IgD-negative memory B cell (primary cell): ENCODE measurements around the gene SLC34A3. TPM values are rescaled to one million over a fixed set of nuclear protein-coding genes. Genes with fewer than 3 reads are reported as not detected.
"Not testable (repeated sequence)": the region's sequence is repeated elsewhere in the genome, so short reads cannot be mapped to it uniquely, and the experiment has no call there.

Source experiments
- H3K27ac Mint-ChIP-seq, 3 donors: one replicate each; pipeline ENCODE4 v1.8.0; 2020 to 2022; ENCODE audit warnings: mild to moderate bottlenecking in 3 of 3, mixed read lengths in 3 of 3, moderate library complexity in 1 of 3
- H3K27me3 Mint-ChIP-seq: one replicate; pipeline ENCODE4 v1.8.0; 2021; ENCODE audit warnings: mixed read lengths
- H3K36me3 Mint-ChIP-seq: one replicate; pipeline ENCODE4 v1.8.0; 2020; ENCODE audit warnings: mild to moderate bottlenecking, mixed read lengths
- H3K4me1 Mint-ChIP-seq, 3 donors: one replicate each; pipeline ENCODE4 v1.8.0; 2020 to 2022; ENCODE audit warnings: mixed read lengths in 3 of 3, mild to moderate bottlenecking in 1 of 3
- H3K4me3 Mint-ChIP-seq, 4 donors: one replicate each; pipeline ENCODE4 v1.8.0; 2020 to 2022; ENCODE audit warnings: mild to moderate bottlenecking in 4 of 4, mixed read lengths in 4 of 4, moderate library complexity in 3 of 4
- H3K9me3 Mint-ChIP-seq, 3 donors: one replicate each; pipeline ENCODE4 v1.8.0; 2020 to 2021; ENCODE audit warnings: mixed read lengths in 3 of 3, mild to moderate bottlenecking in 1 of 3
- polyA plus RNA-seq: library from polyadenylated mRNA; unstranded; fragments of 300-500 nt; fragmentation: Illumina TruSeq; gene quantifications from one replicate; pipeline ENCODE4 v1.2.3, GENCODE V29; 2021

Gene SLC34A3
- polyA plus RNA-seq, 1 donor from 2014 or later: not detected

- peaks cover 11 to 15% (median 15%) of the 10 kb centered on the region in 3 donors for H3K4me1 Mint-ChIP-seq
- no peaks in the 10 kb centered on the region for H3K36me3 Mint-ChIP-seq
- peak overlapping the region in 3 of 4 donors; percentile 37 to 60 (median 43) for H3K4me3 Mint-ChIP-seq
- H3K27me3 Mint-ChIP-seq: no peaks in the 10 kb centered on the region
- peak overlapping the region in 1 of 3 donors; percentile 73 for H3K27ac Mint-ChIP-seq
- H3K9me3 Mint-ChIP-seq: no peaks in the 10 kb centered on the region
Observed at GRCh38 chr9:137236238-137236935, 5.7 kb downstream of the SLC34A3 start.

GRCh38 chr9:137236936-137237421 lies 6.3 kb downstream of the SLC34A3 start:
- peaks cover 11 to 15% (median 15%) of the 10 kb centered on the region in 3 donors for H3K4me1 Mint-ChIP-seq
- H3K27ac Mint-ChIP-seq: peak overlapping the region in 1 of 3 donors; percentile 73
- H3K27me3 Mint-ChIP-seq: no peaks in the 10 kb centered on the region
- peak overlapping the region in 1 of 4 donors; percentile 37 for H3K4me3 Mint-ChIP-seq
- no peaks in the 10 kb centered on the region for H3K36me3 Mint-ChIP-seq
- no peaks in the 10 kb centered on the region for H3K9me3 Mint-ChIP-seq

- no peaks in the 10 kb centered on the region for H3K27me3 Mint-ChIP-seq
- H3K27ac Mint-ChIP-seq: no peak overlapping the region
- peaks cover 11 to 22% (median 21%) of the 10 kb centered on the region in 3 donors for H3K4me1 Mint-ChIP-seq
- H3K9me3 Mint-ChIP-seq: no peaks in the 10 kb centered on the region
- peak overlapping the region in 1 of 4 donors; percentile 54 for H3K4me3 Mint-ChIP-seq
- no peaks in the 10 kb centered on the region for H3K36me3 Mint-ChIP-seq
Observed at GRCh38 chr9:137237759-137238726, 7.3 kb downstream of the SLC34A3 start.

- H3K9me3 Mint-ChIP-seq, H3K27me3 Mint-ChIP-seq, H3K36me3 Mint-ChIP-seq: not testable (repeated sequence)
- Mint-ChIP-seq H3K4me1 (peaks cover 17 to 23% (median 19%) of the 10 kb centered on the region in 3 donors), H3K27ac (peak overlapping the region in 2 of 3 donors; percentile 63 to 73), H3K4me3 (peak overlapping the region; percentile 74 to 86 (median 79))
Observed at GRCh38 chr9:137239541-137240200, 9.0 kb downstream of the SLC34A3 start.

GRCh38 chr9:137240318-137240840 lies 9.7 kb downstream of the SLC34A3 start:
- Mint-ChIP-seq H3K27me3 (no peaks in the 10 kb centered on the region), H3K9me3 (no peaks in the 10 kb centered on the region), H3K27ac (peak overlapping the region in 2 of 3 donors; percentile 63 to 91), H3K4me3 (peak overlapping the region; percentile 83 to 86 (median 85)), H3K4me1 (peaks cover 11 to 16% (median 12%) of the 10 kb centered on the region in 3 donors), H3K36me3 (no peaks in the 10 kb centered on the region)

- Mint-ChIP-seq H3K27ac (peak within 1 kb of the TSS; percentile 91 to 97 (median 95)), H3K27me3 (no peaks in the 10 kb centered on the region), H3K4me1 (peaks cover 11 to 15% (median 11%) of the 10 kb centered on the region in 3 donors), H3K36me3 (no peaks in the 10 kb centered on the region), H3K9me3 (no peaks in the 10 kb centered on the region), H3K4me3 (peak within 1 kb of the TSS; percentile 84 to 97 (median 90))
Observed at GRCh38 chr9:137240841-137241489, 10.3 kb downstream of the SLC34A3 start, which contains the start of gene TUBB4B. TUBB4B (plus strand) TSS chr9:137241287; CDS start chr9:137241361, 74 bp downstream.

GRCh38 chr9:137241490-137242268 lies 11.0 kb downstream of the SLC34A3 start:
- H3K27ac Mint-ChIP-seq: peak overlapping the region; percentile 80 to 95 (median 91)
- no peaks in the 10 kb centered on the region for H3K27me3 Mint-ChIP-seq
- peaks cover 11 to 15% (median 11%) of the 10 kb centered on the region in 3 donors for H3K4me1 Mint-ChIP-seq
- H3K9me3 Mint-ChIP-seq: no peaks in the 10 kb centered on the region
- H3K4me3 Mint-ChIP-seq: peak overlapping the region; percentile 84 to 97 (median 90)
- H3K36me3 Mint-ChIP-seq: no peaks in the 10 kb centered on the region

- H3K9me3 Mint-ChIP-seq: no peaks in the 10 kb centered on the region
- H3K27me3 Mint-ChIP-seq: no peaks in the 10 kb centered on the region
- peaks cover 9 to 15% (median 11%) of the 10 kb centered on the region in 3 donors for H3K4me1 Mint-ChIP-seq
- H3K4me3 Mint-ChIP-seq: peak overlapping the region; percentile 82 to 91 (median 86)
- H3K27ac Mint-ChIP-seq: peak overlapping the region; percentile 80 to 87 (median 82)
- H3K36me3 Mint-ChIP-seq: no peaks in the 10 kb centered on the region
Observed at GRCh38 chr9:137242269-137243203, 11.8 kb downstream of the SLC34A3 start.

- not testable (repeated sequence) for H3K27me3 Mint-ChIP-seq, H3K36me3 Mint-ChIP-seq, H3K9me3 Mint-ChIP-seq
- Mint-ChIP-seq H3K27ac (peak overlapping the region in 1 of 3 donors; percentile 82), H3K4me3 (peak overlapping the region in 2 of 4 donors; percentile 60 to 82), H3K4me1 (peaks cover 9 to 14% (median 11%) of the 10 kb centered on the region in 3 donors)
Observed at GRCh38 chr9:137243266-137243625, 12.5 kb downstream of the SLC34A3 start.

- Mint-ChIP-seq H3K27ac (peak overlapping the region in 1 of 3 donors; percentile 82), H3K36me3 (no peaks in the 10 kb centered on the region), H3K27me3 (no peaks in the 10 kb centered on the region), H3K9me3 (no peaks in the 10 kb centered on the region), H3K4me1 (peaks cover 8 to 13% (median 11%) of the 10 kb centered on the region in 3 donors), H3K4me3 (peak overlapping the region in 2 of 4 donors; percentile 60 to 82)
Observed at GRCh38 chr9:137243626-137244485, 13.2 kb downstream of the SLC34A3 start.

GRCh38 chr9:137244486-137245449 lies 14.1 kb downstream of the SLC34A3 start:
- H3K4me1 Mint-ChIP-seq: peaks cover 6 to 11% (median 9%) of the 10 kb centered on the region in 3 donors

More at GRCh38 chr9:137244486-137245449, 14.1 kb downstream of the SLC34A3 start:
- Mint-ChIP-seq H3K9me3 (no peaks in the 10 kb centered on the region), H3K27ac (peak overlapping the region in 1 of 3 donors; percentile 67), H3K36me3 (no peaks in the 10 kb centered on the region), H3K4me3 (peak overlapping the region in 1 of 4 donors; percentile 82), H3K27me3 (no peaks in the 10 kb centered on the region)
